ENCODE data around the gene SNAP25.

Gene SNAP25

GRCh38 chr20:10288421-10288820 lies 69.8 kb downstream of the SNAP25 start:
- no peaks in the 10 kb centered on the region for H3K4me1 ChIP-seq (ENCODE audit: low read depth, poor library complexity, severe bottlenecking)
- TF ChIP-seq CTCF (conservative IDR thresholded peaks at IDR 0.05; ENCODE audit: low read depth, low read length): no peak
- H3K27ac ChIP-seq: no peak overlapping the region
- no peak overlapping the region for H3K4me2 ChIP-seq
- H2AFZ ChIP-seq (ENCODE audit: low read depth): no peak overlapping the region
- no peaks in the 10 kb centered on the region for H3K36me3 ChIP-seq (ENCODE audit: insufficient read depth)
- H4K20me1 ChIP-seq (ENCODE audit: insufficient read depth): no peaks in the 10 kb centered on the region
- H3K27me3 ChIP-seq (ENCODE audit: insufficient read depth, low read depth): no peaks in the 10 kb centered on the region
- H3K4me3 ChIP-seq (IDR thresholded peaks at IDR 0.05; ENCODE audit: insufficient read depth, low read depth, low read length): no peak overlapping the region
- no peaks in the 10 kb centered on the region for H3K79me2 ChIP-seq (ENCODE audit: insufficient read depth, low read depth)
- H3K9ac ChIP-seq: no peak overlapping the region

- no peak overlapping the region for H3K4me3 ChIP-seq (IDR thresholded peaks at IDR 0.05; ENCODE audit: insufficient read depth, low read depth, low read length)
- no peaks in the 10 kb centered on the region for H3K4me1 ChIP-seq (ENCODE audit: low read depth, poor library complexity, severe bottlenecking)
- H3K36me3 ChIP-seq (ENCODE audit: insufficient read depth): no peaks in the 10 kb centered on the region
- no peaks in the 10 kb centered on the region for H3K27me3 ChIP-seq (ENCODE audit: insufficient read depth, low read depth)
- no peaks in the 10 kb centered on the region for H3K79me2 ChIP-seq (ENCODE audit: insufficient read depth, low read depth)
- TF ChIP-seq CTCF (conservative IDR thresholded peaks at IDR 0.05; ENCODE audit: low read depth, low read length): no peak
- no peak overlapping the region for H3K9ac ChIP-seq
- no peak overlapping the region for H3K27ac ChIP-seq
- no peaks in the 10 kb centered on the region for H4K20me1 ChIP-seq (ENCODE audit: insufficient read depth)
- H2AFZ ChIP-seq (ENCODE audit: low read depth): no peak overlapping the region
- no peak overlapping the region for H3K4me2 ChIP-seq
Measured at GRCh38 chr20:10288954-10289646, 70.5 kb downstream of the SNAP25 start.

GRCh38 chr20:10291568-10292248 lies 73.1 kb downstream of the SNAP25 start:
- H3K27ac ChIP-seq: no peak overlapping the region
- no peak for TF ChIP-seq CTCF (conservative IDR thresholded peaks at IDR 0.05; ENCODE audit: low read depth, low read length)
- H3K4me1 ChIP-seq (ENCODE audit: low read depth, poor library complexity, severe bottlenecking): no peaks in the 10 kb centered on the region
- no peak overlapping the region for H3K9ac ChIP-seq
- no peaks in the 10 kb centered on the region for H3K27me3 ChIP-seq (ENCODE audit: insufficient read depth, low read depth)
- H3K4me2 ChIP-seq: no peak overlapping the region
- H2AFZ ChIP-seq (ENCODE audit: low read depth): no peak overlapping the region
- H4K20me1 ChIP-seq (ENCODE audit: insufficient read depth): no peaks in the 10 kb centered on the region
- no peaks in the 10 kb centered on the region for H3K79me2 ChIP-seq (ENCODE audit: insufficient read depth, low read depth)
- no peaks in the 10 kb centered on the region for H3K36me3 ChIP-seq (ENCODE audit: insufficient read depth)
- no peak overlapping the region for H3K4me3 ChIP-seq (IDR thresholded peaks at IDR 0.05; ENCODE audit: insufficient read depth, low read depth, low read length)

GRCh38 chr20:10297223-10297622 lies 78.6 kb downstream of the SNAP25 start:
- Histone ChIP-seq H3K79me2 (ENCODE audit: insufficient read depth, low read depth) (no peaks in the 10 kb centered on the region), H3K27ac (no peak overlapping the region), H3K9ac (no peak overlapping the region), H4K20me1 (ENCODE audit: insufficient read depth) (no peaks in the 10 kb centered on the region), H3K36me3 (ENCODE audit: insufficient read depth) (no peaks in the 10 kb centered on the region), H3K27me3 (ENCODE audit: insufficient read depth, low read depth) (no peaks in the 10 kb centered on the region), H2AFZ (ENCODE audit: low read depth) (no peak overlapping the region), H3K4me1 (ENCODE audit: low read depth, poor library complexity, severe bottlenecking) (no peaks in the 10 kb centered on the region), H3K4me3 (IDR thresholded peaks at IDR 0.05; ENCODE audit: insufficient read depth, low read depth, low read length) (no peak overlapping the region), H3K4me2 (no peak overlapping the region)
- no peak for TF ChIP-seq CTCF (conservative IDR thresholded peaks at IDR 0.05; ENCODE audit: low read depth, low read length)

Measured in KMS-11 (cell line).